Measurements from ENCODE around the gene ZNF236. TPM values are rescaled to one million over a fixed set of nuclear protein-coding genes. Genes with fewer than 3 reads are reported as not detected.

ZNF236 gene
- total RNA-seq, 2 donors from 2014 or later: 8.3 to 29.0 TPM

DNA sequence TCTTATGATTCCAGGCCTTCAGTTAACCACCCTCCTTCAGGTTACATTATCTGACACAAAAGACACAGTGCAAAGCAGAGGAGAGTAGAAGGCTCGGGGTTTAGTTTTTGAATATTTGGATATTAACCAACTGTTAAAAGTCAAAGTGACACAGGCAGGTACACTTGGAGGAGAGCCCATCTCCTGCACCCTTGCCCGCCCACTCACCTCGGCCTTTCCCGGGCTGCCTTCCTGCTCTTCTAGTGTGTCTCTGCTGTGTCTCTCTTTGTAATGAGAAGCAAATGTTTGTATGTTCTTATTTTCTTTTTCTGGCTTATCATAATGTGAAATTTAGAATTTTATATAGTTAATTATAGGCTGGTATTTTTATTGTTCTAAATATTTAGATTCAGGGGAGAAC, 35.1 kb downstream of the ZNF236 start:
- Histone ChIP-seq H3K27me3 (replicated peaks; ENCODE audit: insufficient read depth) (no peaks in the 10 kb centered on the region), H3K4me1 (replicated peaks) (no peaks in the 10 kb centered on the region), H3K27ac (no peak overlapping the region), H3K36me3 (no peaks in the 10 kb centered on the region), H3K4me3 (no peak overlapping the region), H3K9me3 (no peaks in the 10 kb centered on the region)
- TF ChIP-seq, protein P1, sequence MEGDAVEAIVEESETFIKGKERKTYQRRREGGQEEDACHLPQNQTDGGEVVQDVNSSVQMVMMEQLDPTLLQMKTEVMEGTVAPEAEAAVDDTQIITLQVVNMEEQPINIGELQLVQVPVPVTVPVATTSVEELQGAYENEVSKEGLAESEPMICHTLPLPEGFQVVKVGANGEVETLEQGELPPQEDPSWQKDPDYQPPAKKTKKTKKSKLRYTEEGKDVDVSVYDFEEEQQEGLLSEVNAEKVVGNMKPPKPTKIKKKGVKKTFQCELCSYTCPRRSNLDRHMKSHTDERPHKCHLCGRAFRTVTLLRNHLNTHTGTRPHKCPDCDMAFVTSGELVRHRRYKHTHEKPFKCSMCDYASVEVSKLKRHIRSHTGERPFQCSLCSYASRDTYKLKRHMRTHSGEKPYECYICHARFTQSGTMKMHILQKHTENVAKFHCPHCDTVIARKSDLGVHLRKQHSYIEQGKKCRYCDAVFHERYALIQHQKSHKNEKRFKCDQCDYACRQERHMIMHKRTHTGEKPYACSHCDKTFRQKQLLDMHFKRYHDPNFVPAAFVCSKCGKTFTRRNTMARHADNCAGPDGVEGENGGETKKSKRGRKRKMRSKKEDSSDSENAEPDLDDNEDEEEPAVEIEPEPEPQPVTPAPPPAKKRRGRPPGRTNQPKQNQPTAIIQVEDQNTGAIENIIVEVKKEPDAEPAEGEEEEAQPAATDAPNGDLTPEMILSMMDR (IDR thresholded peaks at IDR 0.05): no peak
- TF ChIP-seq POLR2A (IDR thresholded peaks at IDR 0.05) (no peak), POLR2AphosphoS5 (IDR thresholded peaks at IDR 0.05) (no peak)
- intact Hi-C loops (cut with DNase I): no loop called here
- WGBS: 49% methylated on average over 4 of the region's 4 CpGs
- no peak for DNase-seq (ENCODE audit: low spot score)

DNA sequence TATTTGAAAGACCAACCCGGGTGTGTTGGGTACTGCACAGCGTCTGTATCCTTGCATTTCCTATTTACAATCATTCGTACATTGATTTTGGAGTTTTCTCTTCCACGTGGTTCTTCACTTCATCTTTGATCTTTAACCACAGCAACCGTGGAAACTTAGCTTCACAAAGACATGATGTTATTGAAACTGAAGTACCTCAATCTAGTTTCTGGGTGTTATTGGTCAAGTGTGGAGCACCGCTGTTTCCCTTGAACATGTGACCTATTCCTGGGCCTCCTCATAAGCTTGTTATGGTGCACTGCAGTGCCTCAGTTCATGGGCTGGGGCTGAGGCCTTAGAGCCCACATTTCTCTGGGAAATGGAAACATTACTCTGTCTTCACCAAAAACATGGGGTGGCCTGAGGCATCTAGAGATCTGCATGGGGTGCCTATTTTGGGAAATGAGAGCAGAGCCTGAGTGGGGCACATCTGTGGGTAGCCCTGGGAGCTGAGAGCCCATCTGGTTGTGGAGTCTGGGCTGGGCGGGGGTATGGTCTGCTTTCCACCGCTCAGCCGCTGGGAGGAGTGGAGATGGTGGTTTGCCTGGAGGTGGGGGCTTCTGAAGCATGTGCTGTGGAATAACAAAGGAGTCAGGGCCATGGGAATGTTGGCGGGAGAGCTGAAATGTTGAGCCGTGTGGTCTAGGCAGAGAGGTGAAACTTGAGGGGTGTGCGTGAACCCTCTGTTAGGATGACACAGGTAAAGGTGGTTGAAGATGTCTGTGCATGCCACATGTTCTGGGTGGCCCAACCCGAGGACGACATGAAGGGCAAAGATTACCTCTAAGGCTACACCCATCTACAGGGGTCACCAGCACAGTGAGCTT, 37.4 kb downstream of the ZNF236 start:
- TF ChIP-seq POLR2A (IDR thresholded peaks at IDR 0.05) (no peak), POLR2AphosphoS5 (IDR thresholded peaks at IDR 0.05) (no peak)
- TF ChIP-seq, protein P1 (IDR thresholded peaks at IDR 0.05): no peak
- DNase-seq (ENCODE audit: low spot score): no peak
- H3K27ac ChIP-seq: no peak overlapping the region
- no peak overlapping the region for H3K4me3 ChIP-seq
- WGBS: 91% methylated on average over 14 of the region's 14 CpGs
- H3K36me3 ChIP-seq: no peaks in the 10 kb centered on the region
- H3K9me3 ChIP-seq: no peaks in the 10 kb centered on the region
- intact Hi-C loops (cut with DNase I): no loop called here
- no peaks in the 10 kb centered on the region for H3K4me1 ChIP-seq (replicated peaks)
- H3K27me3 ChIP-seq (replicated peaks; ENCODE audit: insufficient read depth): no peaks in the 10 kb centered on the region

DNA sequence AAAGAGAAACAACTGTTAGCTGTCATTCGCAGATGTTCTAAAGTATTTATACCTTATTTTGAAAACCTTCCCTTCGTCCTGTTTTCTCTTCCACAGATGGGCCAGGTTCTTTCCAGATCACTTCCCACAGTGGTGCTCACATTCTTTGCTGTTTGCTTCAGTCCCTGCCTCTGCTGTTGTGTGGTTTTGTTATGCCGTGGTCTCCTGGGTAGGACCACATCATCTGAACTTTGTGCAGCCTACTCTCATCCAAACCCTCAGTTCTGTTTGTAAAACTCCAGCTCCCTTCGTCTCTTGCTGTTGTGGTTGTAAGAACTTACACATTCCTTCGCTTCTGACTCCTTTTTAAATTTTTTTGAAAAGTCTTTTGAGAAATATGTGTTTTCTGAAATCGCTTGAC, 38.1 kb downstream of the ZNF236 start:
- H3K27ac ChIP-seq: no peak overlapping the region
- TF ChIP-seq POLR2A (IDR thresholded peaks at IDR 0.05) (no peak), POLR2AphosphoS5 (IDR thresholded peaks at IDR 0.05) (no peak)
- TF ChIP-seq, protein P1 (IDR thresholded peaks at IDR 0.05): no peak
- intact Hi-C loops (cut with DNase I): no loop called here
- H3K27me3 ChIP-seq (replicated peaks; ENCODE audit: insufficient read depth): no peaks in the 10 kb centered on the region
- WGBS: 91% methylated on average over 6 of the region's 6 CpGs
- no peaks in the 10 kb centered on the region for H3K36me3 ChIP-seq
- H3K4me1 ChIP-seq (replicated peaks): no peaks in the 10 kb centered on the region
- H3K4me3 ChIP-seq: no peak overlapping the region
- DNase-seq (ENCODE audit: low spot score): no peak
- H3K9me3 ChIP-seq: no peaks in the 10 kb centered on the region

DNA sequence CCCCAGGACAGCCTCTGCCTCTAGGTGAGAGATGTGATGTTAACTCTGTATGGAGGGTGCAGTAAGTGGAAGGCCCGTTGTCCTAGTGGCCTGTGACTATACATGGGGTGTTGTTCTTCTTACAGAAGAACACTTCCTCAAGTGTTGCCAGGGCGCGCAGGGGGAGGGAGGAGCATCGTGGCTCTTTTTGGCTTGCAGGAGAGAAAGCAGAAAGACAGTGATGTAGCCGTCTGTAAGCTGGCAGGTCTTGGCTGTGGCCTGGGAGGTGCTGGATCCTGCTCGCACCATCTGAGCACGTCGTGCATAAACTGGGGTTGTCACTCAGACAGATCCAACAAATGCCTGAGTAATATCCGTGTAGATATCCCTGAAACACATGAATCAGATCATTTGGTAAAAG, 44.3 kb downstream of the ZNF236 start:
- TF ChIP-seq POLR2A (IDR thresholded peaks at IDR 0.05): no peak
- TF ChIP-seq, protein P1 (IDR thresholded peaks at IDR 0.05): no peak
- no peak for TF ChIP-seq POLR2AphosphoS5 (IDR thresholded peaks at IDR 0.05)
- intact Hi-C loops (cut with DNase I): no loop called here
- 71% methylated on average over 9 of the region's 9 CpGs for WGBS
- no peak overlapping the region for H3K27ac ChIP-seq
- no peak overlapping the region for H3K4me3 ChIP-seq
- no peaks in the 10 kb centered on the region for H3K27me3 ChIP-seq (replicated peaks; ENCODE audit: insufficient read depth)
- H3K36me3 ChIP-seq: no peaks in the 10 kb centered on the region
- no peaks in the 10 kb centered on the region for H3K4me1 ChIP-seq (replicated peaks)
- no peaks in the 10 kb centered on the region for H3K9me3 ChIP-seq
- DNase-seq (ENCODE audit: low spot score): no peak

DNA sequence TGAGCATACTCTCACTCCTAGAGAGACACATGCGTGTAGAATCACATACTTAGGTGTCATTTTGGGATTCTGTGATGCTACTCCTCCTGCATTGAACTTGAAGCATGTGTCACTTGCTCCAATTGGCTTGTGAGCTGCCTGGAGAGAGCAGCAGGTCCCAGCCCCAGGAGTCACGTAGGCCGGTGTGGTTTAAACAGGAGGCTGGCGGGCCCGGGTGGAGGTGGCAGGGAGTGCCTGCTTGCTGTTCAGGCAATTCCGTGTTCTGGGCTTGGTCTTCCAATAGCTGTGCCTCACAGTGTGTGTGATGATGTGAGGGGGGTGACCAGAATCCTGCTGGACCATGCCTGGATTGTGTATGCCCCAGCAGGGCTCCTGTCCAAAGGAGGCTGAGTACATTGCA, 51.0 kb downstream of the ZNF236 start:
- intact Hi-C loops (cut with DNase I): no loop called here
- 71% methylated on average over 2 of the region's 6 CpGs for WGBS
- TF ChIP-seq, protein P1 (IDR thresholded peaks at IDR 0.05): no peak
- no peak for TF ChIP-seq POLR2AphosphoS5 (IDR thresholded peaks at IDR 0.05)
- TF ChIP-seq POLR2A (IDR thresholded peaks at IDR 0.05): no peak
- Histone ChIP-seq H3K27me3 (replicated peaks; ENCODE audit: insufficient read depth) (no peaks in the 10 kb centered on the region), H3K27ac (no peak overlapping the region), H3K4me1 (replicated peaks) (no peaks in the 10 kb centered on the region), H3K9me3 (no peaks in the 10 kb centered on the region), H3K36me3 (no peaks in the 10 kb centered on the region), H3K4me3 (no peak overlapping the region)
- no peak for DNase-seq (ENCODE audit: low spot score)
